BJ (cell line): ENCODE results near the gene UGT2A3. TPM values are rescaled to one million over a fixed set of nuclear protein-coding genes. Genes with fewer than 3 reads are reported as not detected.
"Not testable (repeated sequence)": the region's sequence is repeated elsewhere in the genome, so short reads cannot be mapped to it uniquely, and the experiment has no call there.

Experiments
- CTCF ChIA-PET: fragments of 350-600 bp; formaldehyde crosslinking; extraction: SDS; loops from one replicate; lab custom pipeline; 2021; ENCODE audit warnings: antibody characterized with exemption, inconsistent platforms; lab: Yijun Ruan, JAX
- POLR2A ChIA-PET: fragments of 300-600 bp; sonication (Branson Sonifier 250); formaldehyde crosslinking; extraction: SDS; loops from one replicate; lab custom pipeline; 2021; ENCODE audit warnings: antibody characterized with exemption; lab: Charles Lee
- DNase-seq: peaks from one replicate; pipeline ENCODE4 v3.0.0-alpha.2; 2011; ENCODE audit warnings: low read depth
- H3K27me3 ChIP-seq: 2 replicates; pipeline ENCODE4 v1.6.0; 2011; ENCODE audit warnings: low read length; ENCODE audit not compliant: control insufficient read depth, insufficient read depth
- H3K36me3 ChIP-seq: 2 replicates; pipeline ENCODE4 v1.5.1; 2011; ENCODE audit warnings: low read length; ENCODE audit not compliant: control insufficient read depth, insufficient read depth
- H3K4me3 ChIP-seq: 2 replicates; pipeline ENCODE4 v1.5.1; 2011; ENCODE audit warnings: low read depth, mild to moderate bottlenecking, control low read depth, low read length
- polyA plus RNA-seq: library from polyadenylated mRNA; depleted of rRNA; stranded (reverse); fragments of >200 nt; gene quantifications from 2 replicates; pipeline ENCODE4 v1.2.3, GENCODE V29; 2011
- TF ChIP-seq, protein P1 (sequence below): IDR thresholded peaks from 2 replicates; pipeline ENCODE4 v1.5.1; 2011; ENCODE audit warnings: low read depth, mild to moderate bottlenecking, control low read depth, inconsistent platforms, low read length, moderate library complexity; ENCODE audit not compliant: insufficient read depth

The UGT2A3 gene
- polyA plus RNA-seq, 1 experiment: not detected

DNA sequence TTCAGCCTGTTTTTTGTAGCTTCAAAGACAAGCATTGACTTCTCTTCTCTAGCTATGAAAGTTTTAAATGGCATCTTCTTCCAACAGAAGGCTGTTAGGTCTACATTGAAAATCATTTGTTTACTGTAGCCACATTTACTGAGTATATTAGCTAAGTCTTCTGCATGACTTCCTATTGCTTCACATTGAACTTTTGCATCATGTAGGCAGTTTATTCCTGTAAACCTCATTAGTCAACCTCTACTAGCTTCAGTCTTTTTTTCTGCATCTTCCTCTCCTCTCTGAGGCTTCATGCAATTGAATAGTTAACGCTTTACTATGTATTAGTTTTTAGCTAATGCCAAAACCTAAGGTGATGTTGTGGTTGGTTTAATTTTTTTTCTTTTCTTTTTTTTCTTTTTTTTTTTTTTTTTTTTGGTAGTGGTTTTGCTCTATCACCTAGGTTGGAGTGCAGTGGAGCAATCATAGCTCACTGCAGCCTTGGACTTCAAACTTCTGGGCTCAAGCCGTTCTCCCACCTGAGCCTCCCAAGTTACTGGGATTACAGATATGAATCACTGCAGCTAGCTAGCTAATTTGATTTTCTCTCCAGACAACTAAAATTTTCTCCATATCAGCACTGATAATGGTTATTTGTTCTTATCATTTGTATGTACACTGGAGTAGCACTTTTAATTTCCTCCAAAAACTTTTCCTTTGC, 3.4 kb downstream of the UGT2A3 start:
- ChIA-PET CTCF (no interaction called here), POLR2A (no interaction called here)
- Histone ChIP-seq H3K4me3 (no peak overlapping the region), H3K27me3 (no peaks in the 10 kb centered on the region), H3K36me3 (no peaks in the 10 kb centered on the region)
- DNase-seq: no peak
- TF ChIP-seq, protein P1, sequence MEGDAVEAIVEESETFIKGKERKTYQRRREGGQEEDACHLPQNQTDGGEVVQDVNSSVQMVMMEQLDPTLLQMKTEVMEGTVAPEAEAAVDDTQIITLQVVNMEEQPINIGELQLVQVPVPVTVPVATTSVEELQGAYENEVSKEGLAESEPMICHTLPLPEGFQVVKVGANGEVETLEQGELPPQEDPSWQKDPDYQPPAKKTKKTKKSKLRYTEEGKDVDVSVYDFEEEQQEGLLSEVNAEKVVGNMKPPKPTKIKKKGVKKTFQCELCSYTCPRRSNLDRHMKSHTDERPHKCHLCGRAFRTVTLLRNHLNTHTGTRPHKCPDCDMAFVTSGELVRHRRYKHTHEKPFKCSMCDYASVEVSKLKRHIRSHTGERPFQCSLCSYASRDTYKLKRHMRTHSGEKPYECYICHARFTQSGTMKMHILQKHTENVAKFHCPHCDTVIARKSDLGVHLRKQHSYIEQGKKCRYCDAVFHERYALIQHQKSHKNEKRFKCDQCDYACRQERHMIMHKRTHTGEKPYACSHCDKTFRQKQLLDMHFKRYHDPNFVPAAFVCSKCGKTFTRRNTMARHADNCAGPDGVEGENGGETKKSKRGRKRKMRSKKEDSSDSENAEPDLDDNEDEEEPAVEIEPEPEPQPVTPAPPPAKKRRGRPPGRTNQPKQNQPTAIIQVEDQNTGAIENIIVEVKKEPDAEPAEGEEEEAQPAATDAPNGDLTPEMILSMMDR: no peak

DNA sequence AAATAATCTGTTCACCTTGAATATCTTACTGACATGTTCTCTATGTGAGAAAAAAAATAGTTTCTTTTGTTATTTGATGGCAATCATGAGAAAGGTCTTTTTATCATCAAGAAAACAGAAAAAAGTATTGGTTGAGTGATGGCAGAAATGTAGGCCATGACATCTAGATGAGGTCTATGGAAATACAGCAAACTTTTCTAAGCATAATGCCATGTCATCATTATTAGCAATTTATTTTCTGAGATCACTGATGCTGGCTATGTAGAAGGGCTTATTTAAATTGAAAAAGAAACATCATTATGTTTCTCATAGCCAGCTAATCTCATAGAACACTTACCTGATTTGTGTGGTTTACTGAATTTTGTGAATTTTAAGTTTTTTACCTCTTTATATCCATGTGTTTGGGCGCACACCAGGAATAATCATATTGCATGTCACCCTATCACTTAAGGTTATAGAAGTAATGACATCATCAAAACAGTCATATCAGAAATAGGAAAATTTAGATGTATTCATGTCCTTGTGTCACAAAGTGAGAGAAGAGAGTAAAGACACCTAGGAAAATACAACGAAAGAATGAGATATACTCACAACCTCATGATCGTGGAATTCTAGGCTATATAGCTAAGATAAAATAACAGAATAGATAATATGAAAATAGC, 22.4 kb downstream of the UGT2A3 start:
- POLR2A ChIA-PET: no interaction called here
- Histone ChIP-seq H3K4me3 (no peak overlapping the region), H3K27me3 (no peaks in the 10 kb centered on the region), H3K36me3 (no peaks in the 10 kb centered on the region)
- CTCF ChIA-PET: interaction anchor here (0.6 kb wide), 1 partner anchor 654 kb away, joined by 3 read pairs; no protein-coding TSS in a partner anchor
- DNase-seq: no peak
- TF ChIP-seq, protein P1: no peak

DNA sequence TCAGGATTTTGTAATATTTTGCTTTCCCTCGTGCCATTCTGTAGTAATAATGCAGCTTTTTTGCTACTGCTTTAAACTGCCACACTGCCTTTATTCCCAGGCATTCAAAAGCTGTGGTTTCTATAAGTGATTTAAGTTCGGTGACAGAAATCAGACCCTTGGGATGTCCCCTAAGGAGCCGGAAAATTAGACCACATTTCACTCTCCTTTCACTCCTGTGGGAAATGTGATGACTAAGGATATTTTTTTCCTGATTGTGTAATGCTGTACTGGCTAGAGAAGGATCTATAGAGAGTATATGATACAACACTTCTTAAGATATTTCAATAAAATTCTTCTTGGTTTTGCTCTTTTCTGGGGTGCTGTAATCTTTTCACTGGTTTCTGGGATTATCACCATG, 24.4 kb downstream of the UGT2A3 start:
- DNase-seq: no peak
- ChIA-PET POLR2A (no interaction called here), CTCF (no interaction called here)
- Histone ChIP-seq H3K4me3 (no peak overlapping the region), H3K27me3 (no peaks in the 10 kb centered on the region), H3K36me3 (no peaks in the 10 kb centered on the region)
- TF ChIP-seq, protein P1: no peak

DNA sequence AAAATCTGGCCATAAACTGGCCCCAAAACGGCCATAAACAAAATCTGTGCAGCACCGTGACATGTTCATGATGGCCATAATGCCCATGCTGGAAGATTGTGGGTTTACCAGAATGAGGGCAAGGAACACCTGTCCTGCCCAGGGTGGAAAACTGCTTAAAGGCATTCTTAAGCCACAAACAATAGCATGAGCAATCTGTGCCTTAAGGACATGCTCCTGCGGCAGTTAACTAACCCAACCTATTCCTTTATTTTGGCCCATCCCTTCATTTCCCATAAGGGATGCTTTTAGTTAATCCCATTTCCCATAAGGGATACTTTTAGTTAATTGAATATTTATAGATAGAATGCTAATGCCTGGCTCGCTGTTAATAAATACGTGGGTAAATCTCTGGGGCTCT, 29.4 kb downstream of the UGT2A3 start:
- POLR2A ChIA-PET, H3K27me3 ChIP-seq, H3K4me3 ChIP-seq, DNase-seq, H3K36me3 ChIP-seq, CTCF ChIA-PET: not testable (repeated sequence)

DNA sequence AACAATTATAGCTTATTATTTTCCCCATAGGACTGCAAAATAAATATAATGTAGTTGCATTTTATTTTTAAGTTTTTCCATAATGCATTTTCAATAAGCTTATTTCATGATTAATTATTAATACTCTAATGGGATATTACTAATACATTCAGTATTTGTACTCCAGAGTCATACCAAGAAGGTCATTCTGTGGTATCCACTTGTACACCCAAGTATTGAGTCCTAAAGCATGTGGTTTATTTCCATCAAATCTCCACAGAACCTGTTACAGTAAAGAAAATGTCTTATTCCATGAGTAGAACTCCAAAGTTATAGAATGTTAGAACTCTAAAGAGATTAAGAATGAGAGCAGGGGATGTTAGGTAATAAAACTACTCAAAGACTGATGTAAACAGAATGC, 30.6 kb downstream of the UGT2A3 start:
- Histone ChIP-seq H3K4me3 (no peak overlapping the region), H3K27me3 (no peaks in the 10 kb centered on the region), H3K36me3 (no peaks in the 10 kb centered on the region)
- TF ChIP-seq, protein P1: no peak
- DNase-seq: no peak
- ChIA-PET POLR2A (no interaction called here), CTCF (interaction anchor here (1.2 kb wide), 1 partner anchor 48 kb away, joined by 3 read pairs; no protein-coding TSS in a partner anchor)
